Liver (tissue), 9 donors: Measurements from ENCODE around the gene ASPG. TPM values are rescaled to one million over a fixed set of nuclear protein-coding genes. Genes with fewer than 3 reads are reported as not detected.

Experiments used
- DNase-seq: peaks from one replicate; pipeline ENCODE4 v3.0.0-alpha.2; 2017; ENCODE audit warnings: low spot score
- H3K27ac ChIP-seq, 2 donors: one replicate each; pipeline ENCODE4 v1.7.0; 2013; ENCODE audit warnings: inconsistent platforms in 2 of 2, low read length in 2 of 2, control low read depth in 1 of 2, low read depth in 1 of 2, mild to moderate bottlenecking in 1 of 2
- H3K27me3 ChIP-seq, 4 donors: one replicate each; pipeline versions ENCODE4 v1.6.1 to v1.7.0; 2013; ENCODE audit warnings: low read length in 3 of 4, inconsistent platforms in 1 of 4, mild to moderate bottlenecking in 1 of 4, moderate library complexity in 1 of 4; ENCODE audit not compliant: control insufficient read depth in 4 of 4, insufficient read depth in 4 of 4
- H3K36me3 ChIP-seq, 4 donors: one replicate each; pipeline versions ENCODE4 v1.6.1 to v1.7.0; 2013; ENCODE audit warnings: low read length in 3 of 4, mild to moderate bottlenecking in 3 of 4, low read depth in 1 of 4, moderate library complexity in 1 of 4; ENCODE audit not compliant: control insufficient read depth in 4 of 4, insufficient read depth in 3 of 4
- H3K4me1 ChIP-seq, 4 donors: one replicate each; pipeline versions ENCODE4 v1.6.1 to v1.7.0; 2013; ENCODE audit warnings: low read length in 3 of 4, mild to moderate bottlenecking in 3 of 4, moderate library complexity in 1 of 4; ENCODE audit not compliant: control insufficient read depth in 4 of 4, insufficient read depth in 4 of 4
- H3K4me3 ChIP-seq, 3 donors: one replicate each; pipeline versions ENCODE4 v1.6.1 to v1.7.0; 2013; ENCODE audit warnings: low read length in 3 of 3, control low read depth in 1 of 3, low read depth in 1 of 3, mild to moderate bottlenecking in 1 of 3
- H3K9ac ChIP-seq, 2 donors: one replicate each; pipeline ENCODE4 v1.7.0; 2013; ENCODE audit warnings: low read length in 2 of 2, mild to moderate bottlenecking in 2 of 2, moderate library complexity in 2 of 2, control low read depth in 1 of 2, low read depth in 1 of 2
- H3K9me3 ChIP-seq, 4 donors: one replicate each; pipeline versions ENCODE4 v1.6.1 to v1.7.0; 2013; ENCODE audit warnings: low read length in 3 of 4; ENCODE audit not compliant: control insufficient read depth in 4 of 4
- EGR1 ChIP-seq, 2 donors: IDR thresholded peaks; 2 replicates each; pipeline ENCODE4 v1.6.1; 2016 to 2018; ENCODE audit warnings: antibody characterized with exemption in 2 of 2, low read depth in 2 of 2
- FOXA1 ChIP-seq: IDR thresholded peaks from 2 replicates; pipeline ENCODE4 v1.6.1; 2016; ENCODE audit warnings: antibody characterized with exemption
- FOXA2 ChIP-seq: IDR thresholded peaks from 2 replicates; pipeline ENCODE4 v1.6.1; 2016; ENCODE audit warnings: antibody characterized with exemption
- GABPA ChIP-seq, 2 donors: IDR thresholded peaks in 1 of 2; conservative IDR thresholded peaks in 1 of 2; 2 replicates each; pipeline ENCODE4 v1.6.1; 2016; ENCODE audit warnings: antibody characterized with exemption in 2 of 2, mild to moderate bottlenecking in 1 of 2, moderate library complexity in 1 of 2
- HNF4A ChIP-seq, 2 donors: conservative IDR thresholded peaks; 2 replicates each; pipeline ENCODE4 v1.6.1; 2016; ENCODE audit warnings: antibody characterized with exemption in 2 of 2, mild to moderate bottlenecking in 2 of 2
- HNF4G ChIP-seq: IDR thresholded peaks from 2 replicates; pipeline ENCODE4 v1.6.1; 2016; ENCODE audit warnings: antibody characterized with exemption
- JUND ChIP-seq, 2 donors: IDR thresholded peaks; 2 replicates each; pipeline ENCODE4 v1.6.1; 2016; ENCODE audit warnings: antibody characterized with exemption in 2 of 2
- NR2F2 ChIP-seq: IDR thresholded peaks from 2 replicates; pipeline ENCODE4 v1.6.1; 2016; ENCODE audit warnings: antibody characterized with exemption
- RAD21 ChIP-seq, 2 donors: IDR thresholded peaks; 2 replicates each; pipeline ENCODE4 v1.6.1; 2016; ENCODE audit warnings: antibody characterized with exemption in 2 of 2, mild to moderate bottlenecking in 2 of 2
- RXRA ChIP-seq, 2 donors: IDR thresholded peaks; 2 replicates each; pipeline ENCODE4 v1.6.1; 2017 to 2018; ENCODE audit warnings: antibody characterized with exemption in 2 of 2, mild to moderate bottlenecking in 1 of 2
- SP1 ChIP-seq: IDR thresholded peaks from 2 replicates; pipeline ENCODE4 v1.6.1; 2018; ENCODE audit warnings: antibody characterized with exemption, mild to moderate bottlenecking
- TAF1 ChIP-seq: conservative IDR thresholded peaks from 2 replicates; pipeline ENCODE4 v1.6.1; 2016; ENCODE audit warnings: antibody characterized with exemption, mild to moderate bottlenecking
- YY1 ChIP-seq: IDR thresholded peaks from 2 replicates; pipeline ENCODE4 v1.6.1; 2016; ENCODE audit warnings: antibody characterized with exemption, mild to moderate bottlenecking
- ZBTB33 ChIP-seq: IDR thresholded peaks from 2 replicates; pipeline ENCODE4 v1.6.1; 2016; ENCODE audit warnings: antibody characterized with exemption
- WGBS: extraction: QIAGEN DNeasy Blood & Tissue Kit; methylation state at CpG from one replicate; pipeline ENCODE4 v1.1.7; 2013; 5-methylcytosine and 5-hydroxymethylcytosine counted together
- polyA plus RNA-seq, 2 donors: library from polyadenylated mRNA; stranded (reverse) in 1 of 2; unstranded in 1 of 2; fragments of 200-250 nt in 1 of 2; fragments of >200 nt in 1 of 2; fragmentation: Nextera tagmentation in 1 of 2; extraction: Ambion mirVana in 1 of 2; gene quantifications; one replicate each; pipeline versions ENCODE4 v1.2.1 to v1.2.3, GENCODE V29; 2013 to 2015
- total RNA-seq, 2 donors: library from RNA; depleted of rRNA; stranded (reverse); fragments of >200 nt; gene quantifications; one replicate each; pipeline ENCODE4 v1.2.3, GENCODE V29; 2014
- TF ChIP-seq, protein P1 (sequence below): IDR thresholded peaks from 2 replicates; pipeline ENCODE4 v1.6.1; 2016; ENCODE audit warnings: antibody characterized with exemption, mild to moderate bottlenecking
- TF ChIP-seq, protein P2 (sequence below): fragments of 150-350 bp; IDR thresholded peaks from 2 replicates; pipeline ENCODE4 v1.5.1; 2017; ENCODE audit warnings: improper control_type of control experiment, low read depth, low read length; ENCODE audit not compliant: missing input control
- TF ChIP-seq, protein P3 (sequence below): IDR thresholded peaks from 2 replicates; pipeline ENCODE4 v1.6.1; 2016; ENCODE audit warnings: antibody characterized with exemption
- TF ChIP-seq, protein P4 (sequence below): IDR thresholded peaks from 2 replicates; pipeline ENCODE4 v1.6.1; 2016; ENCODE audit warnings: antibody characterized with exemption
- donor health status: healthy.
- donor health status: healthy.
- donor health status: healthy.
- donor health status: healthy.
- donor health status: healthy.

The ASPG gene
- total and polyA plus RNA-seq, 4 donors: 42.4 to 158 (median 110) TPM

- TF ChIP-seq, protein P1, sequence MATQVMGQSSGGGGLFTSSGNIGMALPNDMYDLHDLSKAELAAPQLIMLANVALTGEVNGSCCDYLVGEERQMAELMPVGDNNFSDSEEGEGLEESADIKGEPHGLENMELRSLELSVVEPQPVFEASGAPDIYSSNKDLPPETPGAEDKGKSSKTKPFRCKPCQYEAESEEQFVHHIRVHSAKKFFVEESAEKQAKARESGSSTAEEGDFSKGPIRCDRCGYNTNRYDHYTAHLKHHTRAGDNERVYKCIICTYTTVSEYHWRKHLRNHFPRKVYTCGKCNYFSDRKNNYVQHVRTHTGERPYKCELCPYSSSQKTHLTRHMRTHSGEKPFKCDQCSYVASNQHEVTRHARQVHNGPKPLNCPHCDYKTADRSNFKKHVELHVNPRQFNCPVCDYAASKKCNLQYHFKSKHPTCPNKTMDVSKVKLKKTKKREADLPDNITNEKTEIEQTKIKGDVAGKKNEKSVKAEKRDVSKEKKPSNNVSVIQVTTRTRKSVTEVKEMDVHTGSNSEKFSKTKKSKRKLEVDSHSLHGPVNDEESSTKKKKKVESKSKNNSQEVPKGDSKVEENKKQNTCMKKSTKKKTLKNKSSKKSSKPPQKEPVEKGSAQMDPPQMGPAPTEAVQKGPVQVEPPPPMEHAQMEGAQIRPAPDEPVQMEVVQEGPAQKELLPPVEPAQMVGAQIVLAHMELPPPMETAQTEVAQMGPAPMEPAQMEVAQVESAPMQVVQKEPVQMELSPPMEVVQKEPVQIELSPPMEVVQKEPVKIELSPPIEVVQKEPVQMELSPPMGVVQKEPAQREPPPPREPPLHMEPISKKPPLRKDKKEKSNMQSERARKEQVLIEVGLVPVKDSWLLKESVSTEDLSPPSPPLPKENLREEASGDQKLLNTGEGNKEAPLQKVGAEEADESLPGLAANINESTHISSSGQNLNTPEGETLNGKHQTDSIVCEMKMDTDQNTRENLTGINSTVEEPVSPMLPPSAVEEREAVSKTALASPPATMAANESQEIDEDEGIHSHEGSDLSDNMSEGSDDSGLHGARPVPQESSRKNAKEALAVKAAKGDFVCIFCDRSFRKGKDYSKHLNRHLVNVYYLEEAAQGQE: no peak
Observed at GRCh38 chr14:104048758-104049507, 36.6 kb upstream of the ASPG start (continued).

GRCh38 chr14:104049576-104050240 is 35.8 kb upstream of the ASPG start:
- no peak overlapping the region for H3K27ac ChIP-seq
- no peak for TF ChIP-seq RAD21 (IDR thresholded peaks at IDR 0.05)
- TF ChIP-seq, protein P2, sequence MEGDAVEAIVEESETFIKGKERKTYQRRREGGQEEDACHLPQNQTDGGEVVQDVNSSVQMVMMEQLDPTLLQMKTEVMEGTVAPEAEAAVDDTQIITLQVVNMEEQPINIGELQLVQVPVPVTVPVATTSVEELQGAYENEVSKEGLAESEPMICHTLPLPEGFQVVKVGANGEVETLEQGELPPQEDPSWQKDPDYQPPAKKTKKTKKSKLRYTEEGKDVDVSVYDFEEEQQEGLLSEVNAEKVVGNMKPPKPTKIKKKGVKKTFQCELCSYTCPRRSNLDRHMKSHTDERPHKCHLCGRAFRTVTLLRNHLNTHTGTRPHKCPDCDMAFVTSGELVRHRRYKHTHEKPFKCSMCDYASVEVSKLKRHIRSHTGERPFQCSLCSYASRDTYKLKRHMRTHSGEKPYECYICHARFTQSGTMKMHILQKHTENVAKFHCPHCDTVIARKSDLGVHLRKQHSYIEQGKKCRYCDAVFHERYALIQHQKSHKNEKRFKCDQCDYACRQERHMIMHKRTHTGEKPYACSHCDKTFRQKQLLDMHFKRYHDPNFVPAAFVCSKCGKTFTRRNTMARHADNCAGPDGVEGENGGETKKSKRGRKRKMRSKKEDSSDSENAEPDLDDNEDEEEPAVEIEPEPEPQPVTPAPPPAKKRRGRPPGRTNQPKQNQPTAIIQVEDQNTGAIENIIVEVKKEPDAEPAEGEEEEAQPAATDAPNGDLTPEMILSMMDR: no peak
- TF ChIP-seq FOXA2: no peak
- TF ChIP-seq HNF4G: no peak
- no peak for TF ChIP-seq RXRA (IDR thresholded peaks at IDR 0.05)
- TF ChIP-seq GABPA (IDR thresholded peaks at IDR 0.05 in 1 of 2, conservative IDR thresholded peaks at IDR 0.05 in 1 of 2): no peak
- TF ChIP-seq NR2F2: no peak
- TF ChIP-seq, protein P3, sequence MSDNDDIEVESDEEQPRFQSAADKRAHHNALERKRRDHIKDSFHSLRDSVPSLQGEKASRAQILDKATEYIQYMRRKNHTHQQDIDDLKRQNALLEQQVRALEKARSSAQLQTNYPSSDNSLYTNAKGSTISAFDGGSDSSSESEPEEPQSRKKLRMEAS: no peak
- TF ChIP-seq YY1: no peak
- no peak for TF ChIP-seq FOXA1
- no peak for TF ChIP-seq ZBTB33
- TF ChIP-seq TAF1: no peak
- TF ChIP-seq, protein P4, sequence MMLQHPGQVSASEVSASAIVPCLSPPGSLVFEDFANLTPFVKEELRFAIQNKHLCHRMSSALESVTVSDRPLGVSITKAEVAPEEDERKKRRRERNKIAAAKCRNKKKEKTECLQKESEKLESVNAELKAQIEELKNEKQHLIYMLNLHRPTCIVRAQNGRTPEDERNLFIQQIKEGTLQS: no peak
- TF ChIP-seq, protein P1: no peak
- no peak for TF ChIP-seq SP1
- TF ChIP-seq HNF4A (conservative IDR thresholded peaks at IDR 0.05): no peak
- no peak for TF ChIP-seq EGR1 (IDR thresholded peaks at IDR 0.05; ENCODE audit: low read depth in 2 of 2)
- no peak for TF ChIP-seq JUND (IDR thresholded peaks at IDR 0.05)
- no peak overlapping the region for H3K9ac ChIP-seq
- H3K9me3 ChIP-seq: no peaks in the 10 kb centered on the region
- H3K4me3 ChIP-seq: no peak overlapping the region
- no peaks in the 10 kb centered on the region for H3K4me1 ChIP-seq
- H3K36me3 ChIP-seq: no peaks in the 10 kb centered on the region
- no peaks in the 10 kb centered on the region for H3K27me3 ChIP-seq
- DNase-seq: no peak
- WGBS: 71% methylated on average over 9 of the region's 9 CpGs
